PC-9 (cell line): ENCODE data around the gene COL27A1. TPM values are rescaled to one million over a fixed set of nuclear protein-coding genes. Genes with fewer than 3 reads are reported as not detected.

Experiments
- BruUV-seq: library from RNA; stranded (reverse); fragments of 400-500 nt; replicated peaks from 2 replicates; lab custom pipeline; 2021; lab: Mats Ljungman, UMichigan
- CTCF ChIA-PET: fragments of 300-600 bp; sonication (Branson Sonifier 250); formaldehyde crosslinking; loops from one replicate; lab custom pipeline; 2022; ENCODE audit warnings: antibody characterized with exemption; lab: Charles Lee
- POLR2A ChIA-PET: fragments of 300-600 bp; sonication (Branson Sonifier 250); formaldehyde crosslinking; loops from one replicate; lab custom pipeline; 2022; ENCODE audit warnings: antibody characterized with exemption; ENCODE audit not compliant: unreplicated experiment; lab: Charles Lee
- DNase-seq, 2 experiments: peaks; one replicate each; pipeline versions ENCODE4 v3.0.0 to v3.0.0-alpha.2; 2015 to 2022; ENCODE audit warnings: mixed read lengths in 1 of 2
- H2AFZ ChIP-seq: fragments of 200-600 bp; sonication (generic); 2 replicates; pipeline ENCODE4 v1.8.1; 2017; ENCODE audit warnings: antibody characterized with exemption
- H3F3A ChIP-seq: fragments of 200-600 bp; sonication (generic); 2 replicates; pipeline ENCODE4 v1.8.1; 2017; ENCODE audit warnings: antibody characterized with exemption, mild to moderate bottlenecking, low read depth; ENCODE audit not compliant: insufficient read depth
- H3K27ac ChIP-seq: fragments of 200-600 bp; sonication (generic); 2 replicates; pipeline ENCODE4 v1.6.1; 2016; ENCODE audit warnings: mixed run types
- H3K27me3 ChIP-seq: fragments of 200-600 bp; sonication (generic); 2 replicates; pipeline ENCODE4 v1.6.1; 2016; ENCODE audit warnings: low read depth, mixed run types; ENCODE audit not compliant: insufficient read depth
- H3K36me3 ChIP-seq: fragments of 200-600 bp; sonication (generic); 2 replicates; pipeline ENCODE4 v1.6.1; 2016; ENCODE audit warnings: low read depth, mixed run types
- H3K4me1 ChIP-seq: fragments of 200-600 bp; sonication (generic); replicated peaks from 2 replicates; pipeline ENCODE4 v1.6.1; 2016; ENCODE audit warnings: mixed run types; ENCODE audit not compliant: insufficient read depth
- H3K4me2 ChIP-seq: fragments of 200-600 bp; sonication (generic); 2 replicates; pipeline ENCODE4 v1.6.1; 2017; ENCODE audit warnings: mixed run types
- H3K4me3 ChIP-seq: fragments of 200-600 bp; sonication (generic); 2 replicates; pipeline ENCODE4 v1.6.1; 2016; ENCODE audit warnings: mixed run types
- H3K79me2 ChIP-seq: fragments of 200-600 bp; sonication (generic); 2 replicates; pipeline ENCODE4 v1.6.1; 2017; ENCODE audit warnings: low read depth, mixed run types
- H3K9me2 ChIP-seq: fragments of 200-600 bp; sonication (generic); 2 replicates; pipeline ENCODE4 v1.8.1; 2017; ENCODE audit warnings: mild to moderate bottlenecking; ENCODE audit not compliant: insufficient read depth
- H3K9me3 ChIP-seq: fragments of 200-600 bp; sonication (generic); 2 replicates; pipeline ENCODE4 v1.8.1; 2016; ENCODE audit warnings: low read depth; ENCODE audit not compliant: insufficient read depth
- H4K20me1 ChIP-seq: fragments of 200-600 bp; sonication (generic); 2 replicates; pipeline ENCODE4 v1.8.1; 2017; ENCODE audit not compliant: insufficient read depth
- CTCF ChIP-seq: fragments of 200-600 bp; sonication (generic); conservative IDR thresholded peaks from 2 replicates; pipeline ENCODE4 v1.6.1; 2017; ENCODE audit warnings: mixed run types, antibody characterized with exemption, mild to moderate bottlenecking, moderate library complexity
- EZH2 ChIP-seq: fragments of 200-600 bp; sonication (generic); IDR thresholded peaks from 2 replicates; pipeline ENCODE4 v1.8.0; 2017; ENCODE audit warnings: antibody characterized with exemption, low read depth
- intact Hi-C: fragments of 100-400 bp; cut with micrococcal nuclease; formaldehyde crosslinking; loops from one replicate; pipeline ENCODE4 v1.10.0; 2022; ENCODE audit not compliant: unreplicated experiment
- total RNA-seq: library from RNA; stranded (reverse); gene quantifications from 2 replicates; pipeline ENCODE4 v1.2.3, GENCODE V29; 2021

The COL27A1 gene
- total RNA-seq, 1 experiment from 2014 or later, result 0.39 TPM

- Histone ChIP-seq H3K4me1 (no peaks in the 10 kb centered on the region), H3K27me3 (peaks cover 11% of the 10 kb centered on the region), H4K20me1 (no peaks in the 10 kb centered on the region), H3K9me2 (no peaks in the 10 kb centered on the region), H3K4me2 (no peak overlapping the region), H3F3A (no peaks in the 10 kb centered on the region), H3K36me3 (no peaks in the 10 kb centered on the region), H2AFZ (no peak overlapping the region), H3K27ac (no peak overlapping the region), H3K4me3 (no peak overlapping the region), H3K79me2 (no peaks in the 10 kb centered on the region), H3K9me3 (no peaks in the 10 kb centered on the region)
- no peak for TF ChIP-seq CTCF
- no peak for TF ChIP-seq EZH2
- intact Hi-C loops, result no loop called here
- no peak for DNase-seq
- no TSS peak for BruUV-seq
- POLR2A ChIA-PET, result no interaction called here
- CTCF ChIA-PET, result no interaction called here
Observed at GRCh38 chr9:114196979-114197622, 41.8 kb downstream of the COL27A1 start.

DNA sequence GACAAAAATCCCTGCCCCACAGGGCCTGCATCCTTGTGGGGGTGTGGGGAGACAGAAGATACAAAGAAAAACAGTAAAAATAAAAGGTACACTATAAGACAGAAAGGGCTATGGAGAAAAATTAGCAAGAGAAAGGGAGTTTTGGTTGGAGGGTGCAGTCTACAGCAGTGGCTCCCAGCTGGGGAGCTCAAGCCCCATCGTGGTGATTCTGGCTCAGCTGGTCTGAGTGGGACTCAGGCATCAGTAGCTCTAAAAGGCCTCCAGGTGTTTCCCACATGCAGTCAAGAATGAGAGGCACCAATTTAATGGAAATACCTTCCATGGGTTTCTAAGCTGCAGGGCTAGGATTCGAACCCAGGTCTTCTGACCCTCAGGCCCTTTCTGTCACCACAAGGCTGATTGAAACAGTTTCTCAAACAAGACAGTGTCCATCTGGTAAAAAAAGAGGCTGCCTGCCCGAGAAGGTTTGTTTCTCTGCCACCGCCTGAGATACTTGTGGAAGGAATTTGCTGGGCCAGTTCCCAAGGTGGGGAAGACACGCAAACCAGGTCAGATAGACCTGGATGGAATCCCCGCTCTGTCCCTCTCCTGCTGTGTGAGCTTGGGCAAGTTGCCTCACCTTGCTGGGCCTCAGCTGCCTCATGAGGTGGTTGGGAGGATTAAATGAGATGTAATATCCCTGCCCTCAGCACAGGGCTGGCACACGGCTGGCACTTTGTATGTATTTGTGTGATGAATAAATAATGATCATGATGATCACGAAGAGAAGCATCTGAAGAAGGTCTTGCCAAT is 43.1 kb downstream of the COL27A1 start:
- Histone ChIP-seq H3K36me3 (no peaks in the 10 kb centered on the region), H3K4me1 (no peaks in the 10 kb centered on the region), H3K9me2 (no peaks in the 10 kb centered on the region), H3F3A (no peaks in the 10 kb centered on the region), H3K27me3 (peaks cover 11% of the 10 kb centered on the region), H4K20me1 (no peaks in the 10 kb centered on the region), H3K79me2 (no peaks in the 10 kb centered on the region), H3K9me3 (no peaks in the 10 kb centered on the region), H2AFZ (no peak overlapping the region), H3K4me2 (no peak overlapping the region), H3K4me3 (no peak overlapping the region), H3K27ac (no peak overlapping the region)
- ChIA-PET CTCF (no interaction called here), POLR2A (interaction anchor here (0.6 kb wide), 1 partner anchor 295 kb away, joined by 3 read pairs; no protein-coding TSS in a partner anchor)
- no TSS peak for BruUV-seq
- intact Hi-C loops, result no loop called here
- DNase-seq, result no peak
- TF ChIP-seq CTCF (no peak), EZH2 (no peak)

DNA sequence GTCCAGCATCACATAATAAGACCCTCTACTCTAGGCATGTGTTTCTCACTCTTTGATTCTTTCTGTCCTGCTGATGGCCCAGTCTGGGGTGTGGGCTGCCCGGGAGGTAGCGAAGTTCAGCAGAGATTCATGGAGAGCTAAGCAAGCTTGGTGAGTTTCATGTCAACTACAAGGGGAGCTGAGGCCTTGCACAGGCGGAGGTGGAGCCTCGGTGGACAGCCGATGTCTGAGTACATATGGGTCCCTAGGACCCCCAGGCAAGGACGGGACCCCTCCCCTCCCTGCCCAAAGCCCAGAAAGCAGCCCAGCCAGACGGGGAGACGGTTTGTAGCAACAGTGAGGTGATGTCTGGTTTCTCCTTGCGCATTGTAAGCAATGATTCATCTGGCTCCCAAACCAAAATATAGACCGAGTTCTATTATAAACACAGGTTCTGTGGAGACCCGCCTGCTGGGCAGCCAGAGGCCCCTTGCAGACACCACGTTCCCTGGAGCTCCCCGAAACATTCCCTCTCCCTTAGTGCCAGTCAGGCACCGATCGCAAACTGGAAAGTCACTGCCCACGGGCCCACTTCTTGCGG is 45.5 kb downstream of the COL27A1 start:
- POLR2A ChIA-PET, result no interaction called here
- DNase-seq, result no peak
- Histone ChIP-seq H3K36me3 (no peaks in the 10 kb centered on the region), H3K4me1 (no peaks in the 10 kb centered on the region), H3K4me3 (no peak overlapping the region), H2AFZ (no peak overlapping the region), H3K9me2 (no peaks in the 10 kb centered on the region), H3F3A (no peaks in the 10 kb centered on the region), H3K9me3 (no peaks in the 10 kb centered on the region), H4K20me1 (no peaks in the 10 kb centered on the region), H3K27ac (no peak overlapping the region), H3K27me3 (peaks cover 6% of the 10 kb centered on the region), H3K4me2 (no peak overlapping the region), H3K79me2 (no peaks in the 10 kb centered on the region)
- TF ChIP-seq CTCF, result no peak
- TF ChIP-seq EZH2, result no peak
- BruUV-seq, result no TSS peak
- intact Hi-C loops, result no loop called here
- CTCF ChIA-PET, result no interaction called here
